Osteocyte (in vitro differentiated cells): ENCODE results near the gene PML. TPM values are rescaled to one million over a fixed set of nuclear protein-coding genes. Genes with fewer than 3 reads are reported as not detected.

Source experiments
- DNase-seq: peaks from one replicate; pipeline ENCODE4 v3.0.0; 2021; ENCODE audit warnings: mixed read lengths; ENCODE audit not compliant: unreplicated experiment; ENCODE audit errors: extremely low spot score
- H3K27ac Mint-ChIP-seq: one replicate; pipeline ENCODE4 v1.8.0; 2021; ENCODE audit warnings: mild to moderate bottlenecking, mixed read lengths; ENCODE audit not compliant: unreplicated experiment
- H3K27me3 Mint-ChIP-seq: one replicate; pipeline ENCODE4 v1.8.0; 2021; ENCODE audit warnings: mixed read lengths; ENCODE audit not compliant: unreplicated experiment
- H3K36me3 Mint-ChIP-seq: one replicate; pipeline ENCODE4 v1.8.0; 2021; ENCODE audit warnings: mixed read lengths; ENCODE audit not compliant: unreplicated experiment
- H3K4me1 Mint-ChIP-seq: one replicate; pipeline ENCODE4 v1.8.0; 2021; ENCODE audit warnings: mixed read lengths; ENCODE audit not compliant: unreplicated experiment
- H3K4me3 Mint-ChIP-seq: one replicate; pipeline ENCODE4 v1.8.0; 2021; ENCODE audit warnings: mild to moderate bottlenecking, moderate library complexity, mixed read lengths; ENCODE audit not compliant: unreplicated experiment
- H3K9me3 Mint-ChIP-seq: one replicate; pipeline ENCODE4 v1.8.0; 2021; ENCODE audit warnings: mixed read lengths; ENCODE audit not compliant: unreplicated experiment
- CTCF ChIP-seq: fragments of 200-600 bp; sonication (generic); IDR thresholded peaks from 2 replicates; pipeline ENCODE4 v1.5.0; 2021; ENCODE audit warnings: antibody characterized with exemption, mild to moderate bottlenecking, moderate library complexity
- total RNA-seq: library from RNA; stranded (reverse); gene quantifications from 2 replicates; pipeline ENCODE4 v1.2.1, GENCODE V29; 2021

The PML gene
- total RNA-seq, 1 donor from 2014 or later, result 63.1 TPM

GRCh38 chr15:73987250-73987649 is 7.3 kb upstream of the PML start:
- Mint-ChIP-seq H3K27ac (peak overlapping the region; percentile 19), H3K9me3 (no peaks in the 10 kb centered on the region), H3K36me3 (no peaks in the 10 kb centered on the region), H3K27me3 (no peaks in the 10 kb centered on the region), H3K4me1 (peaks cover 75% of the 10 kb centered on the region), H3K4me3 (no peak overlapping the region)
- TF ChIP-seq CTCF, result no peak
- no peak for DNase-seq

DNA sequence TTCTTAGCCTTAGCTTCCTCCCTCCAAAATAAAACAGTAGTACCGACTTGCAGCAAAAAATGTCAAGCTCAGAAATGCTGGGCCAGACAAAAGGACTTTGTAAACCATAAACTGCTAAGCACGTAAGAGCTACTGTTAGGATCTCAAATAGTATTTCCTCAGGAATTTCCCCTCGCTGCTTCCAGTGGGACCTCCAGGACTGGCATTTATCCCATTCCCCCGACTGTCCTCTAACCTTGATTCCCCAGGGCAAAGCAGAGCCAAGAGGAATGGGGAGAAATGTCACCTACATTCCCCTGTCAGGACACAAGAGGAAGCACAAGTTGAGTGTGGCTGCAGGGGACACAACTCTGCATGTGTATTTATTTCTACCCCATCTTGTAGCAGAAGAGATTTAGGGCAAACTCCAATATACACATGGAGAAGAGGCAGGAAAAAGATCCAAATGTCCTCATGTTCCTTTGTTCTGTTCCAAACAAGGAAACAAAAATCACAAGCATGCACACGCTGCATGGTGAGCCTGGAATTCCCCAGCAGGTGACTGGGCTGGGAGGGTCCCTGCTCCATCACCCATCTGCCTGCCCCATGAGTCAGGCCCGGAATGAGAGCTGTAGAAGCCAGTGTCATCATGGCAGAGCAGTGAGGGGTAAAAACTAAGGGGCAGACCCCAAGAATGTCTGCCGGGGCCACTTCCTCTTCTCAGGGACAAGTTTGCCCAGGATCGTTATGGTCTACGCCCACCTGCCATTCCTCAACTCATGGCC is 6.7 kb upstream of the PML start:
- no peak overlapping the region for H3K4me3 Mint-ChIP-seq
- no peak for TF ChIP-seq CTCF
- H3K27me3 Mint-ChIP-seq, result no peaks in the 10 kb centered on the region
- no peak for DNase-seq
- H3K36me3 Mint-ChIP-seq, result no peaks in the 10 kb centered on the region
- H3K9me3 Mint-ChIP-seq, result no peaks in the 10 kb centered on the region
- H3K27ac Mint-ChIP-seq, result peak overlapping the region; percentile 44
- H3K4me1 Mint-ChIP-seq, result peaks cover 75% of the 10 kb centered on the region

- Mint-ChIP-seq H3K36me3 (no peaks in the 10 kb centered on the region), H3K27ac (peak overlapping the region; percentile 85), H3K4me1 (peaks cover 71% of the 10 kb centered on the region), H3K4me3 (no peak overlapping the region), H3K27me3 (no peaks in the 10 kb centered on the region), H3K9me3 (no peaks in the 10 kb centered on the region)
- TF ChIP-seq CTCF, result no peak
- DNase-seq, result no peak
Measured at GRCh38 chr15:73988445-73988969, 6.0 kb upstream of the PML start.

GRCh38 chr15:73989001-73989798 is 5.3 kb upstream of the PML start:
- DNase-seq, result no peak
- H3K36me3 Mint-ChIP-seq, result no peaks in the 10 kb centered on the region
- H3K4me1 Mint-ChIP-seq, result peaks cover 71% of the 10 kb centered on the region
- no peaks in the 10 kb centered on the region for H3K27me3 Mint-ChIP-seq
- H3K27ac Mint-ChIP-seq, result peak overlapping the region; percentile 85
- no peaks in the 10 kb centered on the region for H3K9me3 Mint-ChIP-seq
- no peak for TF ChIP-seq CTCF
- H3K4me3 Mint-ChIP-seq, result no peak overlapping the region
